RWPE1 (cell line): ENCODE results near the gene ADCYAP1.

Source experiments
- CTCF ChIA-PET: fragments of 350-600 bp; sonication (Branson Sonifier 250); formaldehyde crosslinking; extraction: SDS; loops from one replicate; lab custom pipeline; 2021; lab: Yijun Ruan, JAX
- POLR2A ChIA-PET: fragments of 400-600 bp; formaldehyde crosslinking; extraction: SDS; loops from one replicate; lab custom pipeline; 2020; ENCODE audit warnings: antibody characterized with exemption; ENCODE audit not compliant: low non-redundant PET; lab: Yijun Ruan, JAX
- DNase-seq: peaks from one replicate; pipeline ENCODE4 v3.0.0; 2012; ENCODE audit warnings: low spot score
- H3K27ac ChIP-seq: fragments of 450-650 bp; 2 replicates; pipeline ENCODE4 v1.5.1; 2017
- TF ChIP-seq, protein P1 (sequence below): fragments of 450-650 bp; conservative IDR thresholded peaks from 2 replicates; pipeline ENCODE4 v1.5.1; 2017; ENCODE audit warnings: low read depth, mild to moderate bottlenecking

Gene ADCYAP1

DNA sequence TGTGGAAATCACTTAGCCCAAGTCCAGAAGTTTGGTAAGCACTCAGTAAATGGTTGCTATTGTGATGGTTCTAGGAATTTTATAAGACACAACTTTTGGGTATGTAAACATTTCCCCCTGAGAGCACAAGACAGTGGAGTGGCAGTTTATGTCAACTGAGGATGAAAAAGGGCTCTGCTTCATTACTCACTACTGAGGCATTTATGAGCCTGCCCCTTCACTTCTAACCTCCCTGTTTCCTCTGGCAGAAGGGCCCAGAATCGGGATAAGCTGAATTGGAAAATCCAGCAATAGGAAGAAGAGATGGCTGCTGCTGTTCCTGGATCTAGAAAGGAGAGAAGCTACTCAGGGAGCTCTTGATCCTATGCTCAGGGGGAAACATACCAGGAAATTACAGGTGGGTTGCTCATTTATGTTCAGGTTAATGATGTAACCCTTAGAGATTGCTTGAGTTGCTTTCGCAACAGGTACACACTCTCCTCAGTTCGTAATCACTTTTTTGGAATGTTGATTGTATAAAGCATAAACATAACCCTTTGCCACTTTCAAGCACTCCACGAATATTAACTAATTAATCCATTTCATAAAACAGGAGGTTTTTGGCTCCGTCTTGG lies 46.3 kb downstream of the ADCYAP1 start:
- POLR2A ChIA-PET, result no interaction called here

DNA sequence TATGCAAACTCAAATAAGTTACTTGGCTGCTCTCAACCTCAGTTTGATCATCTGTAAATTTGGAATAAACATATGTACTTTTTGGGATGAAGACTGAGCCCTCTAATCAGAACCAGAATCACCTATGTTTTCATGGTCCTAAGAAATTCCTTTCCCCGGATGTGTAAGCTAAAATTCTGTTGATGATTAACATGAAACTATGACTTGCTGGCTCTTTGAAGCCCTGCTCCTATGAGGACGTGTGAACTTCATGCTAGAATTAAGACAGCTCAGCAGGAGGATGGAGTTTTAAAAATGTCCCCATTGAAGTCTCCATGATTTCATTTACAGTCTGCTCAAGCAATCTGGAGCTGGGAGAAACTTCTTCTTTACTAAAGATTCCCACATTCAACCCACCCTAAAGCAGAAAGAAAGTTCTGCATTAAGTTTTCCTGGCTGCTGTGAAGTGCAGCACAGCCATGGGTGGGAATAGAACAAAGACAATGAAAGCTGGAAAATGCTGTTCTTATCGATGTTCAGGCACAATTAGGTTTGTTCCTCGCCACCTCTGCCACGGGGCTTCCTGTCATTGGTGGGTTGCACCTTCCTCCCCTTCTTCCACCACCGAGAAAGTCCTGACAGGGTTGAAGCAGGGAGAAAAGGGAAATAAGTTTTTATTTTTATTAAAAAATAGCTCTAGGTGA lies 50.9 kb downstream of the ADCYAP1 start:
- POLR2A ChIA-PET, result no interaction called here
- CTCF ChIA-PET, result interaction anchor here (0.6 kb wide), 1 partner anchor 630 kb away, joined by 3 read pairs; no protein-coding TSS in a partner anchor
- H3K27ac ChIP-seq, result no peak overlapping the region
- DNase-seq, result no peak
- TF ChIP-seq, protein P1, sequence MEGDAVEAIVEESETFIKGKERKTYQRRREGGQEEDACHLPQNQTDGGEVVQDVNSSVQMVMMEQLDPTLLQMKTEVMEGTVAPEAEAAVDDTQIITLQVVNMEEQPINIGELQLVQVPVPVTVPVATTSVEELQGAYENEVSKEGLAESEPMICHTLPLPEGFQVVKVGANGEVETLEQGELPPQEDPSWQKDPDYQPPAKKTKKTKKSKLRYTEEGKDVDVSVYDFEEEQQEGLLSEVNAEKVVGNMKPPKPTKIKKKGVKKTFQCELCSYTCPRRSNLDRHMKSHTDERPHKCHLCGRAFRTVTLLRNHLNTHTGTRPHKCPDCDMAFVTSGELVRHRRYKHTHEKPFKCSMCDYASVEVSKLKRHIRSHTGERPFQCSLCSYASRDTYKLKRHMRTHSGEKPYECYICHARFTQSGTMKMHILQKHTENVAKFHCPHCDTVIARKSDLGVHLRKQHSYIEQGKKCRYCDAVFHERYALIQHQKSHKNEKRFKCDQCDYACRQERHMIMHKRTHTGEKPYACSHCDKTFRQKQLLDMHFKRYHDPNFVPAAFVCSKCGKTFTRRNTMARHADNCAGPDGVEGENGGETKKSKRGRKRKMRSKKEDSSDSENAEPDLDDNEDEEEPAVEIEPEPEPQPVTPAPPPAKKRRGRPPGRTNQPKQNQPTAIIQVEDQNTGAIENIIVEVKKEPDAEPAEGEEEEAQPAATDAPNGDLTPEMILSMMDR, result no peak

More for the DNA sequence above, 46.3 kb downstream of the ADCYAP1 start:
- peak; percentile 28 for DNase-seq
- CTCF ChIA-PET, result no interaction called here
- H3K27ac ChIP-seq, result no peak overlapping the region
- TF ChIP-seq, protein P1, result no peak

DNA sequence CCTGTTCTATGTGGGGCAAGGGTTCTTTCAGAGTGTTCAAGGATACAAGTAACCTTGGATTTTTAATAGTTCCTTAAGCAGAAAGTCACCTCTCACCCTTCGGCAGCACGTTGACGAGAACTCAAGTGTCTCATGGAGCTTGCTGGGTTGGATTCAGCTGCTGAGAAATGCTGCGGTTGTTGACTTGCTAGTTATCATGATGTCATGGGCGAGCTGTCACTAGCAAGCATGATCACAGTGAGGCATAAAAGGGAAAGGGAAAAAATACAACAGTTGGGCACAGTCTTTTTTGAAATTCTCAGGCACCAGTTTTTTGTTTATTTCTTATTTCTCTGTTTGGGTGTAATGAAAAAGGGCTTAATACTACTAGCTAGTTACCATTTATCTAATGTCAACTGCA lies 53.2 kb downstream of the ADCYAP1 start:
- ChIA-PET CTCF (interaction anchor here (0.5 kb wide), 1 partner anchor 46 kb away, joined by 3 read pairs; no protein-coding TSS in a partner anchor), POLR2A (no interaction called here)
- no peak overlapping the region for H3K27ac ChIP-seq
- no peak for DNase-seq
- TF ChIP-seq, protein P1, result no peak

DNA sequence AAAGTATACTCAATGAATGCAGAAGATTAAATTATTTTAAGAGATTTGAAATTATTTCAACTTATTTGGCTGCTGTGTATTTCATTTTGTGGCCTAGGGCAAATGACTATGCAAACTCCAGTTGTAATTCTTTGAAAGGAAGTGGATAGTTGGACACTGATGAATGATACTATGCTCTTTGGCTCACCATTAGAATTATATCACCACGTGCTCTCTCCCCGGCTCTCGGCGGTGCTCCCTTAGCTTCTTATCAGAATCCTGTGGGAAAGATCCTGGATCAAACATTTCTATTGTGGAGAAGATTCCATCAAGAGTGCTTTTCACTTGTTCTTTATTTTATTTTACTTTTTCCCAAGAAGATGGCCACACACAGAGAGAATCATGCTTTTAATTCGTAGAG lies 55.2 kb downstream of the ADCYAP1 start:
- no peak overlapping the region for H3K27ac ChIP-seq
- TF ChIP-seq, protein P1, result no peak
- ChIA-PET POLR2A (interaction anchor here (0.6 kb wide), 1 partner anchor 19 kb away, joined by 3 read pairs; no protein-coding TSS in a partner anchor), CTCF (no interaction called here)
- DNase-seq, result no peak
